PC-9 (cell line): ENCODE measurements around the gene GRID2. TPM values are rescaled to one million over a fixed set of nuclear protein-coding genes. Genes with fewer than 3 reads are reported as not detected.

Experiments used
- BruUV-seq: library from RNA; stranded (reverse); fragments of 400-500 nt; replicated peaks from 2 replicates; lab custom pipeline; 2021; lab: Mats Ljungman, UMichigan
- CTCF ChIA-PET: fragments of 300-600 bp; sonication (Branson Sonifier 250); formaldehyde crosslinking; loops from one replicate; lab custom pipeline; 2022; ENCODE audit warnings: antibody characterized with exemption; lab: Charles Lee
- POLR2A ChIA-PET: fragments of 300-600 bp; sonication (Branson Sonifier 250); formaldehyde crosslinking; loops from one replicate; lab custom pipeline; 2022; ENCODE audit warnings: antibody characterized with exemption; ENCODE audit not compliant: unreplicated experiment; lab: Charles Lee
- DNase-seq, 2 experiments: peaks; one replicate each; pipeline versions ENCODE4 v3.0.0 to v3.0.0-alpha.2; 2015 to 2022; ENCODE audit warnings: mixed read lengths in 1 of 2
- H2AFZ ChIP-seq: fragments of 200-600 bp; sonication (generic); 2 replicates; pipeline ENCODE4 v1.8.1; 2017; ENCODE audit warnings: antibody characterized with exemption
- H3F3A ChIP-seq: fragments of 200-600 bp; sonication (generic); 2 replicates; pipeline ENCODE4 v1.8.1; 2017; ENCODE audit warnings: antibody characterized with exemption, mild to moderate bottlenecking, low read depth; ENCODE audit not compliant: insufficient read depth
- H3K27ac ChIP-seq: fragments of 200-600 bp; sonication (generic); 2 replicates; pipeline ENCODE4 v1.6.1; 2016; ENCODE audit warnings: mixed run types
- H3K27me3 ChIP-seq: fragments of 200-600 bp; sonication (generic); 2 replicates; pipeline ENCODE4 v1.6.1; 2016; ENCODE audit warnings: low read depth, mixed run types; ENCODE audit not compliant: insufficient read depth
- H3K36me3 ChIP-seq: fragments of 200-600 bp; sonication (generic); 2 replicates; pipeline ENCODE4 v1.6.1; 2016; ENCODE audit warnings: low read depth, mixed run types
- H3K4me1 ChIP-seq: fragments of 200-600 bp; sonication (generic); replicated peaks from 2 replicates; pipeline ENCODE4 v1.6.1; 2016; ENCODE audit warnings: mixed run types; ENCODE audit not compliant: insufficient read depth
- H3K4me2 ChIP-seq: fragments of 200-600 bp; sonication (generic); 2 replicates; pipeline ENCODE4 v1.6.1; 2017; ENCODE audit warnings: mixed run types
- H3K4me3 ChIP-seq: fragments of 200-600 bp; sonication (generic); 2 replicates; pipeline ENCODE4 v1.6.1; 2016; ENCODE audit warnings: mixed run types
- H3K79me2 ChIP-seq: fragments of 200-600 bp; sonication (generic); 2 replicates; pipeline ENCODE4 v1.6.1; 2017; ENCODE audit warnings: low read depth, mixed run types
- H3K9me2 ChIP-seq: fragments of 200-600 bp; sonication (generic); 2 replicates; pipeline ENCODE4 v1.8.1; 2017; ENCODE audit warnings: mild to moderate bottlenecking; ENCODE audit not compliant: insufficient read depth
- H3K9me3 ChIP-seq: fragments of 200-600 bp; sonication (generic); 2 replicates; pipeline ENCODE4 v1.8.1; 2016; ENCODE audit warnings: low read depth; ENCODE audit not compliant: insufficient read depth
- H4K20me1 ChIP-seq: fragments of 200-600 bp; sonication (generic); 2 replicates; pipeline ENCODE4 v1.8.1; 2017; ENCODE audit not compliant: insufficient read depth
- EZH2 ChIP-seq: fragments of 200-600 bp; sonication (generic); IDR thresholded peaks from 2 replicates; pipeline ENCODE4 v1.8.0; 2017; ENCODE audit warnings: antibody characterized with exemption, low read depth
- intact Hi-C: fragments of 100-400 bp; cut with micrococcal nuclease; formaldehyde crosslinking; loops from one replicate; pipeline ENCODE4 v1.10.0; 2022; ENCODE audit not compliant: unreplicated experiment
- total RNA-seq: library from RNA; stranded (reverse); gene quantifications from 2 replicates; pipeline ENCODE4 v1.2.3, GENCODE V29; 2021
- TF ChIP-seq, protein P1 (sequence below): fragments of 200-600 bp; sonication (generic); conservative IDR thresholded peaks from 2 replicates; pipeline ENCODE4 v1.6.1; 2017; ENCODE audit warnings: mixed run types, antibody characterized with exemption, mild to moderate bottlenecking, moderate library complexity

GRID2 gene
- total RNA-seq, 1 experiment from 2014 or later: not detected

GRCh38 chr4:93744961-93745360 is 1441.2 kb downstream of the GRID2 start:
- no peak for DNase-seq
- ChIA-PET POLR2A (no interaction called here), CTCF (no interaction called here)
- H3K9me2 ChIP-seq: no peaks in the 10 kb centered on the region
- no peaks in the 10 kb centered on the region for H3K4me1 ChIP-seq
- H3K27me3 ChIP-seq: no peaks in the 10 kb centered on the region
- no TSS peak for BruUV-seq
- H3K27ac ChIP-seq: no peak overlapping the region
- intact Hi-C loops: no loop called here
- H3K4me3 ChIP-seq: no peak overlapping the region
- no peaks in the 10 kb centered on the region for H3K36me3 ChIP-seq
- H3F3A ChIP-seq: no peaks in the 10 kb centered on the region
- H3K9me3 ChIP-seq: no peaks in the 10 kb centered on the region
- TF ChIP-seq EZH2: no peak
- TF ChIP-seq, protein P1, sequence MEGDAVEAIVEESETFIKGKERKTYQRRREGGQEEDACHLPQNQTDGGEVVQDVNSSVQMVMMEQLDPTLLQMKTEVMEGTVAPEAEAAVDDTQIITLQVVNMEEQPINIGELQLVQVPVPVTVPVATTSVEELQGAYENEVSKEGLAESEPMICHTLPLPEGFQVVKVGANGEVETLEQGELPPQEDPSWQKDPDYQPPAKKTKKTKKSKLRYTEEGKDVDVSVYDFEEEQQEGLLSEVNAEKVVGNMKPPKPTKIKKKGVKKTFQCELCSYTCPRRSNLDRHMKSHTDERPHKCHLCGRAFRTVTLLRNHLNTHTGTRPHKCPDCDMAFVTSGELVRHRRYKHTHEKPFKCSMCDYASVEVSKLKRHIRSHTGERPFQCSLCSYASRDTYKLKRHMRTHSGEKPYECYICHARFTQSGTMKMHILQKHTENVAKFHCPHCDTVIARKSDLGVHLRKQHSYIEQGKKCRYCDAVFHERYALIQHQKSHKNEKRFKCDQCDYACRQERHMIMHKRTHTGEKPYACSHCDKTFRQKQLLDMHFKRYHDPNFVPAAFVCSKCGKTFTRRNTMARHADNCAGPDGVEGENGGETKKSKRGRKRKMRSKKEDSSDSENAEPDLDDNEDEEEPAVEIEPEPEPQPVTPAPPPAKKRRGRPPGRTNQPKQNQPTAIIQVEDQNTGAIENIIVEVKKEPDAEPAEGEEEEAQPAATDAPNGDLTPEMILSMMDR: no peak
- no peak overlapping the region for H2AFZ ChIP-seq
- no peak overlapping the region for H3K4me2 ChIP-seq
- no peaks in the 10 kb centered on the region for H3K79me2 ChIP-seq
- no peaks in the 10 kb centered on the region for H4K20me1 ChIP-seq

GRCh38 chr4:93746031-93746430 is 1442.3 kb downstream of the GRID2 start:
- no peak for DNase-seq
- Histone ChIP-seq H3F3A (no peaks in the 10 kb centered on the region), H3K27me3 (no peaks in the 10 kb centered on the region), H3K4me3 (no peak overlapping the region), H2AFZ (no peak overlapping the region), H3K36me3 (no peaks in the 10 kb centered on the region), H3K4me1 (no peaks in the 10 kb centered on the region), H3K27ac (no peak overlapping the region), H3K9me3 (no peaks in the 10 kb centered on the region), H4K20me1 (no peaks in the 10 kb centered on the region), H3K9me2 (no peaks in the 10 kb centered on the region), H3K4me2 (no peak overlapping the region), H3K79me2 (no peaks in the 10 kb centered on the region)
- BruUV-seq: no TSS peak
- no peak for TF ChIP-seq EZH2
- TF ChIP-seq, protein P1: no peak
- POLR2A ChIA-PET: no interaction called here
- CTCF ChIA-PET: no interaction called here
- intact Hi-C loops: no loop called here

- no peak overlapping the region for H2AFZ ChIP-seq
- no peaks in the 10 kb centered on the region for H3K9me2 ChIP-seq
- intact Hi-C loops: no loop called here
- H4K20me1 ChIP-seq: no peaks in the 10 kb centered on the region
- ChIA-PET POLR2A (no interaction called here), CTCF (no interaction called here)
- H3K4me2 ChIP-seq: no peak overlapping the region
- TF ChIP-seq, protein P1: no peak
- TF ChIP-seq EZH2: no peak
- no peak overlapping the region for H3K27ac ChIP-seq
- no peaks in the 10 kb centered on the region for H3K79me2 ChIP-seq
- no peaks in the 10 kb centered on the region for H3K27me3 ChIP-seq
- no peaks in the 10 kb centered on the region for H3F3A ChIP-seq
- BruUV-seq: no TSS peak
- no peaks in the 10 kb centered on the region for H3K9me3 ChIP-seq
- H3K4me3 ChIP-seq: no peak overlapping the region
- H3K4me1 ChIP-seq: no peaks in the 10 kb centered on the region
- no peaks in the 10 kb centered on the region for H3K36me3 ChIP-seq
- no peak for DNase-seq
These were observed 1443.5 kb downstream of the GRID2 start for GRCh38 chr4:93747220-93747619.
